Panc1 (cell line): ENCODE results near the gene AMN. TPM values are rescaled to one million over a fixed set of nuclear protein-coding genes. Genes with fewer than 3 reads are reported as not detected.

Experiments used
- ATAC-seq: fragments of 200-7000 bp; cut with Tn5 transposase; 2 replicates; pipeline ENCODE4 v1.9.1; 2020; ENCODE audit warnings: mild to moderate bottlenecking, moderate library complexity
- BruUV-seq: library from RNA; stranded (reverse); fragments of 400-500 nt; replicated peaks from 2 replicates; lab custom pipeline; 2021; lab: Mats Ljungman, UMichigan
- CTCF ChIA-PET: fragments of 300-600 bp; sonication (Branson Sonifier 250); formaldehyde crosslinking; loops from one replicate; lab custom pipeline; 2022; ENCODE audit warnings: antibody characterized with exemption; lab: Charles Lee
- POLR2A ChIA-PET: fragments of 300-600 bp; sonication (Branson Sonifier 250); formaldehyde crosslinking; loops from one replicate; lab custom pipeline; 2022; ENCODE audit warnings: antibody characterized with exemption; lab: Charles Lee
- DNase-seq: peaks from one replicate; pipeline ENCODE4 v3.0.0-alpha.2; 2010; ENCODE audit warnings: low read depth, low spot score
- H3K27ac ChIP-seq: 2 replicates; pipeline ENCODE4 v1.5.1; 2011; ENCODE audit warnings: mild to moderate bottlenecking, low read length, inconsistent platforms
- H3K27me3 ChIP-seq: fragments of 200-500 bp; sonication (Bioruptor generic); 2 replicates; pipeline ENCODE4 v1.6.0; 2014; ENCODE audit warnings: low read length, inconsistent platforms; ENCODE audit not compliant: control insufficient read depth, insufficient read depth
- H3K36me3 ChIP-seq: fragments of 200-500 bp; sonication (Bioruptor generic); 2 replicates; pipeline ENCODE4 v1.5.1; 2014; ENCODE audit warnings: inconsistent platforms, mild to moderate bottlenecking, low read length, moderate library complexity; ENCODE audit not compliant: control insufficient read depth, insufficient read depth
- H3K4me1 ChIP-seq: 2 replicates; pipeline ENCODE4 v1.5.1; 2011; ENCODE audit warnings: inconsistent platforms, mild to moderate bottlenecking, low read length, moderate library complexity; ENCODE audit not compliant: control insufficient read depth, insufficient read depth
- H3K4me3 ChIP-seq, 2 experiments: 2 replicates each; pipeline ENCODE4 v1.5.1; 2011 to 2012; ENCODE audit warnings: low read depth in 2 of 2, low read length in 2 of 2, mild to moderate bottlenecking in 2 of 2, inconsistent platforms in 1 of 2, moderate library complexity in 1 of 2
- H3K9me3 ChIP-seq: fragments of 200-500 bp; sonication (Bioruptor generic); 2 replicates; pipeline ENCODE4 v1.5.1; 2014; ENCODE audit warnings: low read depth, mild to moderate bottlenecking, inconsistent platforms, low read length, moderate library complexity; ENCODE audit not compliant: control insufficient read depth, insufficient read depth
- POLR2AphosphoS5 ChIP-seq: IDR thresholded peaks from 2 replicates; pipeline ENCODE4 v1.6.1; 2012; ENCODE audit warnings: mild to moderate bottlenecking, low read depth, low read length, moderate library complexity
- SIN3A ChIP-seq: IDR thresholded peaks from 2 replicates; pipeline ENCODE4 v1.6.1; 2012; ENCODE audit warnings: low read depth, mild to moderate bottlenecking, low read length, moderate library complexity, borderline replicate concordance; ENCODE audit not compliant: insufficient read depth
- TCF7L2 ChIP-seq: IDR thresholded peaks from 2 replicates; pipeline ENCODE4 v1.6.1; 2011; ENCODE audit warnings: mild to moderate bottlenecking, low read depth, low read length, inconsistent platforms
- in situ Hi-C: cut with HindIII; loops from 2 replicates; pipeline ENCODE4 v1.10.0; 2016; ENCODE audit warnings: low sequenced_read_pairs, low pct_unique_long_range_greater_than_20kb
- intact Hi-C: fragments of 100-400 bp; cut with micrococcal nuclease; formaldehyde crosslinking; loops from one replicate; pipeline ENCODE4 v1.10.0; 2022; ENCODE audit not compliant: unreplicated experiment
- total RNA-seq: library from RNA; stranded (reverse); gene quantifications from one replicate; pipeline ENCODE4 v1.2.1, GENCODE V29; 2021; ENCODE audit not compliant: unreplicated experiment
- TF ChIP-seq, protein P1 (sequence below): fragments of 450-650 bp; IDR thresholded peaks from 2 replicates; pipeline ENCODE4 v1.5.1; 2017; ENCODE audit warnings: mild to moderate bottlenecking
- TF ChIP-seq, protein P2 (sequence below), 2 experiments: IDR thresholded peaks; 2 replicates each; pipeline ENCODE4 v1.6.1; 2011 to 2012; ENCODE audit warnings: low read depth in 2 of 2, control low read depth in 1 of 2, low read length in 1 of 2, mild to moderate bottlenecking in 1 of 2, moderate library complexity in 1 of 2; ENCODE audit not compliant: insufficient read depth in 1 of 2

AMN gene
- total RNA-seq, 1 experiment from 2014 or later = 0.44 TPM

DNA sequence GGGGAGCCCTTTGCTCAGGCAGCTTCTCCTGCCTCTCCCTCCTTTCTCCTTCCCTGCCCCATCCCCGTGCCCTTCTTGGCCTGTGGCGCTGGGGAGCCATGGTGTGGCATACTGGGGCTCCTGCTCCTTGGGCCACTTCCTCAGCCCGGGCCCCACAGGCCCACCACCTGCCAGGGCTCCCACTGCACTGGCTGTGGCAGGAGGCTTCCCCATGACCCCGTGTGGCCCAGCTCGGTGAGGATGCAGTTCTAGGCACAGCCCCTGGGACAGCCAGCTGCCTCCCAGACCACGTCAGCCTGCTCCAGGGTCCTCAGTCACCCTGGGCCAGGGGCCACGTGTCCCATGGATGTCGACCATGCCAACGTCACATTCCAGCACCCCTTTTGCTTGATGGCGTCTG is 13.0 kb upstream of the AMN start:
- TF ChIP-seq SIN3A = no peak
- TF ChIP-seq, protein P1, sequence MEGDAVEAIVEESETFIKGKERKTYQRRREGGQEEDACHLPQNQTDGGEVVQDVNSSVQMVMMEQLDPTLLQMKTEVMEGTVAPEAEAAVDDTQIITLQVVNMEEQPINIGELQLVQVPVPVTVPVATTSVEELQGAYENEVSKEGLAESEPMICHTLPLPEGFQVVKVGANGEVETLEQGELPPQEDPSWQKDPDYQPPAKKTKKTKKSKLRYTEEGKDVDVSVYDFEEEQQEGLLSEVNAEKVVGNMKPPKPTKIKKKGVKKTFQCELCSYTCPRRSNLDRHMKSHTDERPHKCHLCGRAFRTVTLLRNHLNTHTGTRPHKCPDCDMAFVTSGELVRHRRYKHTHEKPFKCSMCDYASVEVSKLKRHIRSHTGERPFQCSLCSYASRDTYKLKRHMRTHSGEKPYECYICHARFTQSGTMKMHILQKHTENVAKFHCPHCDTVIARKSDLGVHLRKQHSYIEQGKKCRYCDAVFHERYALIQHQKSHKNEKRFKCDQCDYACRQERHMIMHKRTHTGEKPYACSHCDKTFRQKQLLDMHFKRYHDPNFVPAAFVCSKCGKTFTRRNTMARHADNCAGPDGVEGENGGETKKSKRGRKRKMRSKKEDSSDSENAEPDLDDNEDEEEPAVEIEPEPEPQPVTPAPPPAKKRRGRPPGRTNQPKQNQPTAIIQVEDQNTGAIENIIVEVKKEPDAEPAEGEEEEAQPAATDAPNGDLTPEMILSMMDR = no peak
- TF ChIP-seq TCF7L2 = no peak
- TF ChIP-seq, protein P2, sequence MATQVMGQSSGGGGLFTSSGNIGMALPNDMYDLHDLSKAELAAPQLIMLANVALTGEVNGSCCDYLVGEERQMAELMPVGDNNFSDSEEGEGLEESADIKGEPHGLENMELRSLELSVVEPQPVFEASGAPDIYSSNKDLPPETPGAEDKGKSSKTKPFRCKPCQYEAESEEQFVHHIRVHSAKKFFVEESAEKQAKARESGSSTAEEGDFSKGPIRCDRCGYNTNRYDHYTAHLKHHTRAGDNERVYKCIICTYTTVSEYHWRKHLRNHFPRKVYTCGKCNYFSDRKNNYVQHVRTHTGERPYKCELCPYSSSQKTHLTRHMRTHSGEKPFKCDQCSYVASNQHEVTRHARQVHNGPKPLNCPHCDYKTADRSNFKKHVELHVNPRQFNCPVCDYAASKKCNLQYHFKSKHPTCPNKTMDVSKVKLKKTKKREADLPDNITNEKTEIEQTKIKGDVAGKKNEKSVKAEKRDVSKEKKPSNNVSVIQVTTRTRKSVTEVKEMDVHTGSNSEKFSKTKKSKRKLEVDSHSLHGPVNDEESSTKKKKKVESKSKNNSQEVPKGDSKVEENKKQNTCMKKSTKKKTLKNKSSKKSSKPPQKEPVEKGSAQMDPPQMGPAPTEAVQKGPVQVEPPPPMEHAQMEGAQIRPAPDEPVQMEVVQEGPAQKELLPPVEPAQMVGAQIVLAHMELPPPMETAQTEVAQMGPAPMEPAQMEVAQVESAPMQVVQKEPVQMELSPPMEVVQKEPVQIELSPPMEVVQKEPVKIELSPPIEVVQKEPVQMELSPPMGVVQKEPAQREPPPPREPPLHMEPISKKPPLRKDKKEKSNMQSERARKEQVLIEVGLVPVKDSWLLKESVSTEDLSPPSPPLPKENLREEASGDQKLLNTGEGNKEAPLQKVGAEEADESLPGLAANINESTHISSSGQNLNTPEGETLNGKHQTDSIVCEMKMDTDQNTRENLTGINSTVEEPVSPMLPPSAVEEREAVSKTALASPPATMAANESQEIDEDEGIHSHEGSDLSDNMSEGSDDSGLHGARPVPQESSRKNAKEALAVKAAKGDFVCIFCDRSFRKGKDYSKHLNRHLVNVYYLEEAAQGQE (IDR thresholded peaks at IDR 0.05; ENCODE audit: insufficient read depth in 1 of 2, low read depth in 2 of 2, low read length in 1 of 2) = no peak
- TF ChIP-seq POLR2AphosphoS5 = no peak
- no peak for ATAC-seq

DNA sequence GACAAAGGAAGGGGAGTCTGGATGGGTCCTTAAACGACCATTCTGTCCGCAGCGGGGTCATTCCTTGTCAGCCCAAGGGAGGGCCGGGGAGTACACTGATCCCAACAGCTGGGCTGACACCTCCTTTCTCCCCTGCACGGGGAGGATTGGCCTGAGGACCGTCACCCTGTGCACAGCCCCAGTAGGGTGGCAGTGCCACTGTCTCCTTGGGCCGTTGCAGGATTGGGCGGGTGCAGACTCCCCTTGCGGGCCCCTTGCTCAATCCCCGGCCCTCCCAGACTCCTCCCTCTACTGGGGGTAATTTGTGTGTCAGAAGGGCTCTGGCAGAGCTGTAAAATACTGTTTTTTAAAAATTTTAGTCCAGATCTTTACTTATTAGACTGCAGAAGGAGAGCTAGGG is 12.6 kb upstream of the AMN start:
- Histone ChIP-seq H3K27ac (no peak overlapping the region), H3K36me3 (no peaks in the 10 kb centered on the region; the same call in 1 of the 2 replicates), H3K4me3 (no peak overlapping the region), H3K27me3 (no peaks in the 10 kb centered on the region), H3K4me1 (no peaks in the 10 kb centered on the region), H3K9me3 (no peaks in the 10 kb centered on the region)
- intact Hi-C loops = no loop called here
- BruUV-seq = no TSS peak
- POLR2A ChIA-PET = no interaction called here
- TF ChIP-seq POLR2AphosphoS5 (no peak), TCF7L2 (no peak), SIN3A (no peak)
- TF ChIP-seq, protein P2 (IDR thresholded peaks at IDR 0.05; ENCODE audit: insufficient read depth in 1 of 2, low read depth in 2 of 2, low read length in 1 of 2) = no peak
- TF ChIP-seq, protein P1 = no peak
- ATAC-seq (no peak), DNase-seq (no peak)
- in situ Hi-C loops = no loop called here
- CTCF ChIA-PET = no interaction called here

More for the DNA sequence above, 13.0 kb upstream of the AMN start:
- no peak for DNase-seq
- no peaks in the 10 kb centered on the region for H3K4me1 ChIP-seq
- intact Hi-C loops = no loop called here
- no peak overlapping the region for H3K4me3 ChIP-seq
- POLR2A ChIA-PET = no interaction called here
- no peaks in the 10 kb centered on the region for H3K9me3 ChIP-seq
- BruUV-seq = no TSS peak
- in situ Hi-C loops = no loop called here
- H3K36me3 ChIP-seq = no peaks in the 10 kb centered on the region; the same call in 1 of the 2 replicates
- CTCF ChIA-PET = no interaction called here
- H3K27me3 ChIP-seq = no peaks in the 10 kb centered on the region
- H3K27ac ChIP-seq = no peak overlapping the region
